Left lung (tissue), 10 donors: Measurements from ENCODE around the gene DNAJC24. TPM values are rescaled to one million over a fixed set of nuclear protein-coding genes. Genes with fewer than 3 reads are reported as not detected.

Experiments used
- ATAC-seq: fragments of 200-7000 bp; cut with Tn5 transposase; one replicate; pipeline ENCODE4 v1.9.1; 2020; ENCODE audit warnings: moderate library complexity
- DNase-seq, 4 donors: peaks; one replicate each; pipeline ENCODE4 v3.0.0-alpha.2; 2013 to 2020
- H3K27ac ChIP-seq, 2 donors: fragments of 200-600 bp; sonication (generic) in 1 of 2; one replicate each; pipeline versions ENCODE4 v1.5.0 to v1.8.0; 2020 to 2021
- H3K27me3 ChIP-seq, 2 donors: fragments of 200-600 bp; sonication (generic) in 1 of 2; one replicate each; pipeline versions ENCODE4 v1.5.0 to v1.8.0; 2020 to 2021
- H3K36me3 ChIP-seq, 2 donors: fragments of 200-600 bp; sonication (generic) in 1 of 2; one replicate each; pipeline versions ENCODE4 v1.5.0 to v1.8.0; 2020 to 2021
- H3K4me1 ChIP-seq, 2 donors: fragments of 200-600 bp; one replicate each; pipeline ENCODE4 v1.8.0; 2021
- H3K4me3 ChIP-seq, 2 donors: fragments of 200-600 bp; sonication (generic) in 1 of 2; one replicate each; pipeline versions ENCODE4 v1.5.0 to v1.8.0; 2020 to 2021; ENCODE audit warnings: mild to moderate bottlenecking in 1 of 2
- H3K9me3 ChIP-seq, 2 donors: fragments of 200-600 bp; sonication (generic) in 1 of 2; one replicate each; pipeline versions ENCODE4 v1.5.0 to v1.8.0; 2020 to 2021
- CTCF ChIP-seq, 2 donors: fragments of 200-600 bp; sonication (generic) in 1 of 2; IDR thresholded peaks; one replicate each; pipeline versions ENCODE4 v1.5.0 to v1.8.0; 2021; ENCODE audit warnings: antibody characterized with exemption in 2 of 2
- intact Hi-C, 2 donors: fragments of 100-400 bp; cut with DNase I; formaldehyde crosslinking; loops; one replicate each; pipeline versions ENCODE4 v1.11.2 to v1.14.2; 2022
- polyA plus RNA-seq, 6 donors: library from polyadenylated mRNA; unstranded; fragments of 120-200 nt; gene quantifications; one replicate each; pipeline ENCODE4 v1.2.1, GENCODE V29; 2013; ENCODE audit not compliant: insufficient read length in 6 of 6
- total RNA-seq, 2 donors: library from RNA; stranded (reverse); fragmentation: NEBNext Ultra II Directional; extraction: Animal tissue kit (Norgen Biotek cat#: 25700); gene quantifications; one replicate each; pipeline ENCODE4 v1.2.1, GENCODE V29; 2021
- donor health status: DM: no; HTN: yes; CAD: no.
- donor health status: DM: no; HTN: no; CAD: no.

DNAJC24 gene
- total and polyA plus RNA-seq, 8 donors, result 10.8 to 30.3 (median 27.5) TPM

DNA sequence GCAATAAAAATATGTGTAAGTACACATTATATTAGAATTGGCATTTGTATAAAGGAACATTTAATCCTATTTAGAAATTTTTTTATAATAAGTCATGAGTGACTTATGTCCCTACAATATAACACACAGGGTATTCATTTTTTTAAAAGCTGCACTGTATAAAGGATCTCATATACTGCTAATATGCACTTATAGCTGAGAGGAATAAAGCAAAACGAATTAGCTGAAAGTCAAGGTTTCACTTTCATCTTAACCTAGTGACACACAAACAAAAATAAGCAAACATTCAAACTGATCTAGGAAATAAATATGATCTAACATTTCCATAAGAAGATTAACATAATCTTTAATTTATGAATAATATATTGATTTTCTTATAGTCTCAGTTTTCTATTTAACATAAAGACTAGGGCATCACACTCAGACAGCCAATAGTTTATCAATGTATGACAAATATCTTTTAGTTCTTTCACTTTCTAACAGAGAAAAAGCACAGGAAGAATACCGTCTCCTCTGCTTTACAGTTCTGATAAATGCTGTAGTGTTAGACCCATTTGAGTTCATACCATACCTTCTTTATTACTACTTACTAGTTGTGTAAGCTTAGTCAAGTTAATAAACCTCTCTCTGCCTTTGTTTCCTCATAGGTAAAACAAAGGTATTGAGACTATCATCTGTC, 43.1 kb upstream of the DNAJC24 start:
- no peak for DNase-seq
- H3K36me3 ChIP-seq, result no peaks in the 10 kb centered on the region
- intact Hi-C loops, result no loop called here

DNA sequence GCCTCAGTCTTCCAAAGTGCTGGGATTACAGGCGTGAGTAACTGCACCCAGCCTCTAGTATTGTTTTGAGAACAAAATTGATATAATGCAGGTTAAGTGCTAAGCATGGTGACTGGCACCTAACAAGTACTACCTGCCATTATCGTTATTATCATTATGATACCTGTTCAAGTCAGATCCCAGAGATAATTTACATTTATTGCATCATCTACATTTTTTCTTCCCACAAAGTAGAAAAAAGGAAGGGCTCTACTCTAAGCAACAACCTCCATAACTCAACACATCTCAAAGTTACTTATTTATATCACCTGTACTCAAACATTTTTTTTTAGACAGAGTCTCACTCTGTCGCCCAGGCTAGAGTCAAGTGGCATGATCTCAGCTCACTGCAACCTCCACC, 42.2 kb upstream of the DNAJC24 start:
- Histone ChIP-seq H3K4me1 (no peaks in the 10 kb centered on the region), H3K4me3 (no peak overlapping the region), H3K9me3 (no peaks in the 10 kb centered on the region), H3K27me3 (no peaks in the 10 kb centered on the region), H3K27ac (no peak overlapping the region), H3K36me3 (no peaks in the 10 kb centered on the region)
- TF ChIP-seq CTCF (IDR thresholded peaks at IDR 0.05), result no peak
- ATAC-seq (no peak), DNase-seq (no peak)
- intact Hi-C loops, result no loop called here

More for the DNA sequence above, 43.1 kb upstream of the DNAJC24 start:
- H3K27me3 ChIP-seq, result no peaks in the 10 kb centered on the region
- no peaks in the 10 kb centered on the region for H3K9me3 ChIP-seq
- no peak overlapping the region for H3K4me3 ChIP-seq
- no peak overlapping the region for H3K27ac ChIP-seq
- no peak for ATAC-seq
- no peak for TF ChIP-seq CTCF (IDR thresholded peaks at IDR 0.05)
- H3K4me1 ChIP-seq, result no peaks in the 10 kb centered on the region

GRCh38 chr11:31328697-31329096, 41.0 kb upstream of the DNAJC24 start:
- H3K27me3 ChIP-seq, result no peaks in the 10 kb centered on the region
- no peaks in the 10 kb centered on the region for H3K9me3 ChIP-seq
- intact Hi-C loops, result no loop called here
- no peak overlapping the region for H3K27ac ChIP-seq
- no peaks in the 10 kb centered on the region for H3K36me3 ChIP-seq
- H3K4me3 ChIP-seq, result no peak overlapping the region
- H3K4me1 ChIP-seq, result no peaks in the 10 kb centered on the region
- TF ChIP-seq CTCF (IDR thresholded peaks at IDR 0.05), result no peak
- no peak for ATAC-seq
- no peak for DNase-seq

GRCh38 chr11:31337806-31338205, 31.9 kb upstream of the DNAJC24 start:
- intact Hi-C loops, result no loop called here
- no peaks in the 10 kb centered on the region for H3K27me3 ChIP-seq
- no peaks in the 10 kb centered on the region for H3K4me1 ChIP-seq
- no peaks in the 10 kb centered on the region for H3K36me3 ChIP-seq
- TF ChIP-seq CTCF (IDR thresholded peaks at IDR 0.05), result no peak
- H3K9me3 ChIP-seq, result peaks cover 0 to 4% of the 10 kb centered on the region in 2 donors
- H3K27ac ChIP-seq, result no peak overlapping the region
- H3K4me3 ChIP-seq, result no peak overlapping the region
- DNase-seq (no peak), ATAC-seq (no peak)

GRCh38 chr11:31340903-31341572, 28.6 kb upstream of the DNAJC24 start:
- DNase-seq (no peak), ATAC-seq (no peak)
- Histone ChIP-seq H3K9me3 (no peaks in the 10 kb centered on the region), H3K27me3 (no peaks in the 10 kb centered on the region), H3K36me3 (no peaks in the 10 kb centered on the region), H3K4me3 (no peak overlapping the region), H3K27ac (no peak overlapping the region), H3K4me1 (no peaks in the 10 kb centered on the region)
- intact Hi-C loops, result no loop called here
- TF ChIP-seq CTCF (IDR thresholded peaks at IDR 0.05), result peak; percentile 33 to 35
